Spleen (tissue), 11 donors: ENCODE results near the gene ASTL. TPM values are rescaled to one million over a fixed set of nuclear protein-coding genes. Genes with fewer than 3 reads are reported as not detected.
A peak's percentile ranks its signal among the peaks of the same experiment; 100 is the strongest.

Source experiments
- DNase-seq: peaks from one replicate; pipeline ENCODE4 v3.0.0-alpha.2; 2020
- H3K27ac ChIP-seq, 8 donors: fragments of 200-600 bp; sonication (generic) in 7 of 8; 1 replicate in 4 of 8; 2 replicates in 4 of 8; pipeline versions ENCODE4 v1.5.0 to v1.8.0; 2016 to 2021; ENCODE audit warnings: inconsistent platforms in 4 of 8, mild to moderate bottlenecking in 4 of 8, moderate library complexity in 1 of 8
- H3K27me3 ChIP-seq, 7 donors: fragments of 200-600 bp; sonication (generic) in 6 of 7; replicated peaks in 1 of 7; 1 replicate in 4 of 7; 2 replicates in 3 of 7; pipeline versions ENCODE4 v1.5.0 to v1.8.0; 2016 to 2021; ENCODE audit warnings: inconsistent platforms in 3 of 7, mild to moderate bottlenecking in 1 of 7
- H3K36me3 ChIP-seq, 6 donors: fragments of 200-600 bp; sonication (generic) in 5 of 6; 1 replicate in 4 of 6; 2 replicates in 2 of 6; pipeline versions ENCODE4 v1.5.0 to v1.8.0; 2016 to 2021; ENCODE audit warnings: inconsistent platforms in 2 of 6
- H3K4me1 ChIP-seq, 6 donors: fragments of 200-600 bp; sonication (generic) in 5 of 6; 1 replicate in 3 of 6; 2 replicates in 3 of 6; pipeline versions ENCODE4 v1.5.0 to v1.8.0; 2016 to 2021; ENCODE audit warnings: inconsistent platforms in 3 of 6
- H3K4me3 ChIP-seq, 8 donors: fragments of 200-600 bp; sonication (generic) in 7 of 8; 1 replicate in 4 of 8; 2 replicates in 4 of 8; pipeline versions ENCODE4 v1.5.0 to v1.8.0; 2016 to 2021; ENCODE audit warnings: inconsistent platforms in 4 of 8, mild to moderate bottlenecking in 4 of 8, moderate library complexity in 2 of 8
- H3K9me3 ChIP-seq, 8 donors: fragments of 200-600 bp; sonication (generic) in 7 of 8; 1 replicate in 4 of 8; 2 replicates in 4 of 8; pipeline versions ENCODE4 v1.5.0 to v1.8.0; 2016 to 2021; ENCODE audit warnings: inconsistent platforms in 4 of 8
- CTCF ChIP-seq, 11 experiments: fragments of 200-600 bp in 7 of 11; fragments of 450-650 bp in 4 of 11; sonication (generic) in 4 of 11; IDR thresholded peaks in 8 of 11; conservative IDR thresholded peaks in 3 of 11; 1 replicate in 7 of 11; 2 replicates in 4 of 11; pipeline versions ENCODE4 v1.4.0 to v1.8.0; 2016 to 2021; ENCODE audit warnings: antibody characterized with exemption in 11 of 11, inconsistent platforms in 4 of 11, mild to moderate bottlenecking in 1 of 11
- POLR2A ChIP-seq, 3 donors: fragments of 450-650 bp; IDR thresholded peaks; one replicate each; pipeline ENCODE4 v1.5.1; 2017; ENCODE audit warnings: antibody characterized with exemption in 3 of 3, mild to moderate bottlenecking in 1 of 3
- POLR2AphosphoS5 ChIP-seq, 3 donors: sonication (generic); formaldehyde crosslinking; IDR thresholded peaks; one replicate each; pipeline ENCODE4 v1.5.1; 2017; ENCODE audit warnings: antibody characterized with exemption in 3 of 3
- WGBS, 5 donors: extraction: QIAGEN DNeasy Blood & Tissue Kit in 3 of 5; methylation state at CpG; one replicate each; pipeline versions ENCODE4 v1.1.5 to v1.1.7; 2013 to 2018; 5-methylcytosine and 5-hydroxymethylcytosine counted together
- intact Hi-C: fragments of 100-400 bp; cut with DNase I; formaldehyde crosslinking; loops from one replicate; pipeline ENCODE4 v1.15.0; 2023; ENCODE audit warnings: low total_unique reads
- polyA plus RNA-seq, 3 donors: library from polyadenylated mRNA; stranded (reverse); fragments of 200-250 nt; gene quantifications; one replicate each; pipeline ENCODE4 v1.2.1, GENCODE V29; 2013
- total RNA-seq, 7 donors: library from RNA; depleted of rRNA in 3 of 7; stranded (reverse); fragments of >200 nt in 3 of 7; fragmentation: NEBNext Ultra II Directional in 4 of 7; extraction: Animal tissue kit (Norgen Biotek cat#: 25700) in 4 of 7; gene quantifications; one replicate each; pipeline versions ENCODE4 v1.1.0 to v1.2.1, GENCODE V29; 2016 to 2021
- donor health status: healthy with polysubstance abuse.
- donor health status: DM: no; HTN: no; CAD: no; lungs with moderate emphysema.
- donor health status: DM: no; HTN: no; CAD: no.
- donor health status: Bipolar disorder and iron deficiency.
- donor health status: healthy.
- donor health status: DM: no; HTN: no; CAD: no.
- donor health status: DM: yes; HTN: yes; CAD: no.

Gene ASTL
- total and polyA plus RNA-seq, 10 donors: 0.24 to 2.2 (median 0.52) TPM; not detected in 1

DNA sequence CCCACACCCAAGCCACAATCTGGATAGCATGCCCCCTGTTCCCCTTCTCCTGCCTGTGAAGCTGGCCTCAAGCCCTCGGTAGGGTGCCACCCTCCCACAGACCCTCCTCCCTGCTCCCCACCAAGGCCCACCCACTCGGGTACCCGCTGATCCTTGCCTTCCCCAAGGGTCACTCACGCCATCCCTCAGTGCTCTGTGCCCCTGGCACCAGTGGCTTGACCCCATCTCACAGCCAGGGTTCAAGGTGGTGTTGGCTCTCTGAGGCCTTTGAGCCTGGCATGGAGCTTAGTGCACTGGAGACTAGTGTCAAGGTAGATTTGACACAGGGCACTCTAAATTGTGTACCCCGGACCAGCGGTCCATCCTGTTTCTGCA is 33.8 kb downstream of the ASTL start:
- H3K27ac ChIP-seq: peak overlapping the region in 2 of 8 donors; percentile 36 to 47
- intact Hi-C loops: no loop called here
- peaks cover 0 to 46% (median 16%) of the 10 kb centered on the region in 6 donors for H3K4me1 ChIP-seq
- H3K36me3 ChIP-seq: no peaks in the 10 kb centered on the region
- 87 to 100% (median 90%) methylated on average over 5 to 6 of the region's 6 CpGs for WGBS, 5 donors
- H3K27me3 ChIP-seq: peaks cover 0 to 5% (median 0%) of the 10 kb centered on the region in 7 donors
- peak; percentile 62 for DNase-seq
- no peak overlapping the region for H3K4me3 ChIP-seq
- peaks cover 0 to 21% (median 17%) of the 10 kb centered on the region in 8 donors for H3K9me3 ChIP-seq
- TF ChIP-seq POLR2A (IDR thresholded peaks at IDR 0.05) (no peak), CTCF (IDR thresholded peaks at IDR 0.05 in 8 of 11, conservative IDR thresholded peaks at IDR 0.05 in 3 of 11) (no peak), POLR2AphosphoS5 (IDR thresholded peaks at IDR 0.05) (no peak)

DNA sequence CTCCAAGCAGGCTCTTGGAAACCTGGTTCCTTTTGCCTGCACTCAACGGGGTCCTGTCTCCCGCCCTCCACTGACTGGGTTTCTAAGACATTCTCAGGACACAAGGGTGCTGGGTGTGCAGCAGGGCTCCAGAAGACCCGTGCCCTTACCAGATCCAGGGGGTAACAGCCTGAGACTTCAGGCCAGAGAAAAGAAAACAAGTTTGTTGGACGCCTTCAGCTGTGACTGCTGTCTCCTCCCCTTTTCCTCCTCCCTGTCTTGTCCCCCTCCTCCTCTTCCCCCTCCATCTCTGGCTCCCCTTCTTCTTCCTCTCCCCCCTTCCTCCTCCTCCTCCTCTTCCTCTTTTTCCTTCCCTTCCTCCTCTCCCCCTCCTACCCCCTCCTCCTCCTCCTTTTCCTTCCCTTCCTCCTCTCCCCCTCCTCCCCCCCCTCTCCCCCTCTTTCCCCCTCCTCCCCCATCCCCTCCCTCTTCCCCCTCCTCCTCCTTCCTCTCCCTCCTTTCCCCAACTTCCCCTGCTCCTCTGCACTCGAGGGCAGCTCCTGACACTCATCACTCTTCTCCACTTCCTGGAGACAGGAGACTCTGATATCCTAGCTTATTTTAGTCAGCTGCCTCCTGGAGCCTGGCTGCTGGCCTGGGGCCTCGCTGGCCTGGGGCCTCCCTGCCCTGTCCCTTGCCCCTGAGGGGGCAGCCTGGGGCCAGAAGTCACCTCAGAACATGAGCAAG is 34.4 kb downstream of the ASTL start:
- WGBS, 5 donors: 21 to 38% (median 34%) methylated on average over 5 to 6 of the region's 6 CpGs
- Histone ChIP-seq H3K27me3 (peaks cover 0 to 5% (median 0%) of the 10 kb centered on the region in 7 donors), H3K36me3 (no peaks in the 10 kb centered on the region), H3K4me3 (no peak overlapping the region), H3K4me1 (peaks cover 0 to 46% (median 16%) of the 10 kb centered on the region in 6 donors), H3K9me3 (peaks cover 0 to 21% (median 17%) of the 10 kb centered on the region in 8 donors), H3K27ac (peak overlapping the region in 2 of 8 donors; percentile 36 to 47)
- TF ChIP-seq CTCF (IDR thresholded peaks at IDR 0.05 in 8 of 11, conservative IDR thresholded peaks at IDR 0.05 in 3 of 11): no peak
- TF ChIP-seq POLR2AphosphoS5 (IDR thresholded peaks at IDR 0.05): no peak
- TF ChIP-seq POLR2A (IDR thresholded peaks at IDR 0.05): no peak
- no peak for DNase-seq
- intact Hi-C loops: no loop called here

DNA sequence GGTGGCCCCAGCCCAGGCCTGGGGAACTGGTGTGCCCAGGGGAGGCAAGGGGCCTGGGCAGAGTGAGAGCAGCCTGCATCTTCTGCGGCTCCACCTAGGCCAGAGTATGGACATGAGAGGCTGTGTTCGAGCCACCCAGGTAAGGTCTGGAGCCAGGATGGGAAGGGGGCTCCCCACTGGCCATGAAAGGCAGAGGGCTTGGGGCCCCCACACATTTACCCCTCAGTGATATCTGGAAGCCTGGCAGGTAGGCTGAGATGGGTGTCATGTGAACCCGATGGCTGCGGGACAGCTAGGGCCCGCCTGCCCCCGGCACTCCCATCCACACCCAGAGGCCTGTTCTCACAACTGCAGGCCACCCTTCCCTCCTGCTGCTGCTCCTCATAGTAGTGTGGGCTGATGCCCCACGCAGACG is 35.1 kb downstream of the ASTL start:
- DNase-seq: peak; percentile 67

More for the DNA sequence above, 35.1 kb downstream of the ASTL start:
- intact Hi-C loops: no loop called here
- Histone ChIP-seq H3K27ac (no peak overlapping the region), H3K27me3 (no peaks in the 10 kb centered on the region), H3K9me3 (peaks cover 0 to 21% (median 17%) of the 10 kb centered on the region in 8 donors), H3K4me3 (no peak overlapping the region), H3K4me1 (peaks cover 0 to 46% (median 13%) of the 10 kb centered on the region in 6 donors), H3K36me3 (no peaks in the 10 kb centered on the region)
- WGBS, 5 donors: 78 to 93% (median 86%) methylated on average over 4 to 8 of the region's 8 CpGs
- TF ChIP-seq CTCF (IDR thresholded peaks at IDR 0.05 in 8 of 11, conservative IDR thresholded peaks at IDR 0.05 in 3 of 11) (no peak), POLR2A (IDR thresholded peaks at IDR 0.05) (no peak), POLR2AphosphoS5 (IDR thresholded peaks at IDR 0.05) (no peak)
